ENCODE data around the gene THBS1.

The THBS1 gene

GRCh38 chr15:39645138-39645975 lies 64.5 kb downstream of the THBS1 start:
- Histone ChIP-seq H3K4me2 (ENCODE audit: low read length) (no peak overlapping the region), H3K4me3 (ENCODE audit: low read length) (no peak overlapping the region), H3K4me1 (ENCODE audit: control insufficient read depth, insufficient read depth, low read length) (peaks cover 38% of the 10 kb centered on the region), H3K36me3 (ENCODE audit: insufficient read depth, low read length) (no peaks in the 10 kb centered on the region), H3K9ac (ENCODE audit: low read depth, low read length) (no peak overlapping the region), H3K9me3 (replicated peaks; ENCODE audit: low read length) (no peaks in the 10 kb centered on the region), H3K27me3 (ENCODE audit: control insufficient read depth, insufficient read depth, low read length) (no peaks in the 10 kb centered on the region)

DNA sequence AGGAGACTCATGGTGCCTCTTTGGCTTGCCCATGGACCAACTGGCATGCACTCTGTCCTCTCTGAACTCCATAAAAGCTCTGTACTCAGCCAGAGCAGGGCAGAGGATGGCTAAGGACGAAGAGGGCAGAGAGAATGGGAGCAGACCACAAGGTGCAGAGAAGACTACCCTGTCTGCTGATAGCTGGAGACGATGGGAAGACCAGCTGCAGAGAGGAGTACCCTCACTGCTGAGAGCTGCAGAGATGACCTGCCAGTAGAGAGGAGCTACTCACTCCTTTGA lies 65.0 kb downstream of the THBS1 start:
- Histone ChIP-seq H3K36me3 (ENCODE audit: insufficient read depth, low read length) (no peaks in the 10 kb centered on the region), H3K9me3 (replicated peaks; ENCODE audit: low read length) (no peaks in the 10 kb centered on the region), H3K9ac (ENCODE audit: low read depth, low read length) (no peak overlapping the region), H3K4me1 (ENCODE audit: control insufficient read depth, insufficient read depth, low read length) (peaks cover 38% of the 10 kb centered on the region), H3K27me3 (ENCODE audit: control insufficient read depth, insufficient read depth, low read length) (no peaks in the 10 kb centered on the region), H3K4me2 (ENCODE audit: low read length) (no peak overlapping the region), H3K4me3 (ENCODE audit: low read length) (no peak overlapping the region)

- Histone ChIP-seq H3K9me3 (replicated peaks; ENCODE audit: low read length) (no peaks in the 10 kb centered on the region), H3K36me3 (ENCODE audit: insufficient read depth, low read length) (no peaks in the 10 kb centered on the region), H3K9ac (ENCODE audit: low read depth, low read length) (no peak overlapping the region), H3K4me3 (ENCODE audit: low read length) (no peak overlapping the region), H3K4me2 (ENCODE audit: low read length) (no peak overlapping the region), H3K4me1 (ENCODE audit: control insufficient read depth, insufficient read depth, low read length) (peaks cover 34% of the 10 kb centered on the region), H3K27me3 (ENCODE audit: control insufficient read depth, insufficient read depth, low read length) (no peaks in the 10 kb centered on the region)
These were observed 65.5 kb downstream of the THBS1 start for GRCh38 chr15:39646425-39646824.

Data from skeletal muscle satellite cell (primary cell).